ENCODE data around the gene TXLNB.

Gene TXLNB

DNA sequence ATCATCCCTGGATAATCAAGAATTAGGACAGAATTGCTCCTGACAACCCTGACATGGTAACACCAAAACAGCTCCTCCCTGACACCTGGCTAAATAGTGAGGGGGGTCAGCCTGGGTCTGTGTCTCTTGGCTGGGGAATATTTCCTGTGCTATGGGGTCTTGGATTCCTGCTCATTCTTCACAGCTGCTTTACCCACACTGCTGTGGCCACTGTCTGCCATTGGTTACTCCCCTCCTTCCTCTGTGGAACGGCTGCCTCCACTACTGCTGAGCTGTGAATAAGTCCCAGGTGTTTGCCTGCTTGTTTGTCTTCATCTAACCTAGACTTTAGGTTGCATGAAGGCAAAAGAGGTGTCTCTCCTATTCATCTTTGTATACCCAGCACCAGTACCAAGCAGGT, 33.9 kb upstream of the TXLNB start:
- ChIA-PET POLR2A (no interaction called here), CTCF (interaction anchor here (1.0 kb wide), 1 partner anchor 106 kb away, joined by 4 read pairs; no protein-coding TSS in a partner anchor)
- no peak overlapping the region for H3K4me3 ChIP-seq (ENCODE audit: low read depth, low read length)
- DNase-seq (ENCODE audit: low read depth, low spot score), result no peak
- TF ChIP-seq, protein P1, sequence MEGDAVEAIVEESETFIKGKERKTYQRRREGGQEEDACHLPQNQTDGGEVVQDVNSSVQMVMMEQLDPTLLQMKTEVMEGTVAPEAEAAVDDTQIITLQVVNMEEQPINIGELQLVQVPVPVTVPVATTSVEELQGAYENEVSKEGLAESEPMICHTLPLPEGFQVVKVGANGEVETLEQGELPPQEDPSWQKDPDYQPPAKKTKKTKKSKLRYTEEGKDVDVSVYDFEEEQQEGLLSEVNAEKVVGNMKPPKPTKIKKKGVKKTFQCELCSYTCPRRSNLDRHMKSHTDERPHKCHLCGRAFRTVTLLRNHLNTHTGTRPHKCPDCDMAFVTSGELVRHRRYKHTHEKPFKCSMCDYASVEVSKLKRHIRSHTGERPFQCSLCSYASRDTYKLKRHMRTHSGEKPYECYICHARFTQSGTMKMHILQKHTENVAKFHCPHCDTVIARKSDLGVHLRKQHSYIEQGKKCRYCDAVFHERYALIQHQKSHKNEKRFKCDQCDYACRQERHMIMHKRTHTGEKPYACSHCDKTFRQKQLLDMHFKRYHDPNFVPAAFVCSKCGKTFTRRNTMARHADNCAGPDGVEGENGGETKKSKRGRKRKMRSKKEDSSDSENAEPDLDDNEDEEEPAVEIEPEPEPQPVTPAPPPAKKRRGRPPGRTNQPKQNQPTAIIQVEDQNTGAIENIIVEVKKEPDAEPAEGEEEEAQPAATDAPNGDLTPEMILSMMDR (IDR thresholded peaks at IDR 0.05; ENCODE audit: insufficient read depth, low read length, missing control alignments), result no peak

DNA sequence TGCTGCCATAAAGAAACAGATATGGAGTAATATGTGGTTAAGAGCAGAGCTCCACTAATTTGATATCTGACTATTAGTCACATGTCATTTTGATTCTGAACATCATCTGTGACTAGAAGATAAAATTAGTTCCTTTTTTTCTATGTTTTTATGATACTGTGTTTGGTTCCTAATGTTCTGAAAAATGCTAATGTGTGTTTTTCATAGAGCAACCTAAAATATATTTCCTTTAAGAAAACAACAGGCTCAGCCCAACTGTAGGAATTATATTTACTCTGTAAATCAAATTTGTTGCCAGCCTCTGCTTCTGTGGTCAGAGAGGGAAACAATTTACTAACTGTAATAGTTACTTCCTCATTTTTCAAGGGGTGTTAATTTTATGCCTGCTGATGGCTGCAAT, 33.3 kb upstream of the TXLNB start:
- no peak overlapping the region for H3K4me3 ChIP-seq (ENCODE audit: low read depth, low read length)
- POLR2A ChIA-PET, result no interaction called here
- CTCF ChIA-PET, result interaction anchor here (1.0 kb wide), 1 partner anchor 106 kb away, joined by 4 read pairs; no protein-coding TSS in a partner anchor
- TF ChIP-seq, protein P1 (IDR thresholded peaks at IDR 0.05; ENCODE audit: insufficient read depth, low read length, missing control alignments), result no peak
- DNase-seq (ENCODE audit: low read depth, low spot score), result no peak

DNA sequence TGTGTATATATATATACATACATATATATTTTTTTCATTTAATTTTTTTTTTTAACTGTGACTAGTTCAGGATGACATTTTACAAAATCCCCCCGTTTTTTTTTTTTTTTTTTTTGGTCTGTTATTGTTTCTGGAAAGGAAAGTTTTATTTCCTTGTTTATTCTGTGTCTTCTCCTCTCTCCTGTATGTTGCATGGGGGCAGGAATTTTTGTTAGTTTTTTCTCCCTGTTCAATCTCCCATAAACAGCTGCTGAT, 32.4 kb upstream of the TXLNB start:
- no peak overlapping the region for H3K4me3 ChIP-seq (ENCODE audit: low read depth, low read length)
- CTCF ChIA-PET, result no interaction called here
- DNase-seq (ENCODE audit: low read depth, low spot score), result no peak
- POLR2A ChIA-PET, result interaction anchor here (0.7 kb wide), 1 partner anchor 21 kb away, joined by 3 read pairs; no protein-coding TSS in a partner anchor
- TF ChIP-seq, protein P1 (IDR thresholded peaks at IDR 0.05; ENCODE audit: insufficient read depth, low read length, missing control alignments), result no peak

DNA sequence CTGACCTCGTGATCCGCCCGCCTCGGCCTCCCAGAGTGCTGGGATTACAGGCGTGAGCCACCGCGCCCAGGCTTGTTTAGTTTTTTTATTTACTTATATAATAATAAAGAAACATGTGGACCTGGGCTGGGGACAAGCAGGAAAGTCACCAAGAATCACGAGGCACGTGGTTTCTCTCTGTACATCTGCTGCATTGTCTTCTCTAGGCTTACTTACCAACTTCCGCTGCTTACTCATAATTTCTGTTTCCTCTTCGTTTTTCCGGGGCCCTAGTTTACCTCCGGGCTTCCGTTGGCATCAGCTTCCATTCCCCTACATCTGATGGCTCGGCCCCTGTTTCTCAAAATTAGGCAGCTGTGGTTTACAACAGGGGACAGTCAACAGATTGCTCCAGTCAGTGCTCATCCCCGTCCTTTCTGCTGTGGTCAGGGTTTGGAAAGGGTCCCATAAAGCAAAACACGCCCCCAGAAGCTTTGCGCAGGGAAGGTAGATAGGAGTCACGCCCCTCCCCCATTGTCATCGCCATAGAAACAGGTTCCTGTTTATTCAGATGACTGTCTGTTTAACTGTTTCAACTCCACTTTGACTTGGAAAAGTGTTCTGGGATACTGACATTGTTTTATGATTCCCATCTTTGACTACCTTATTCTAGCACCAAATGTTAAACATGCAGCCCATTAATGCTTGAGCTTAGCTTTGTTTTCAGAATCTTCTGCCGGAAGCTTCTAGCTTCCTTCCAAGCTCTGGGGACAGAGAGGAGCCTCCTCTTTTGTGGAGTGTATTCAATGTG, 31.9 kb upstream of the TXLNB start:
- POLR2A ChIA-PET, result interaction anchor here (0.7 kb wide), 1 partner anchor 21 kb away, joined by 3 read pairs; no protein-coding TSS in a partner anchor
- TF ChIP-seq, protein P1 (IDR thresholded peaks at IDR 0.05; ENCODE audit: insufficient read depth, low read length, missing control alignments), result no peak
- no peak for DNase-seq (ENCODE audit: low read depth, low spot score)
- H3K4me3 ChIP-seq (ENCODE audit: low read depth, low read length), result no peak overlapping the region
- CTCF ChIA-PET, result no interaction called here

DNA sequence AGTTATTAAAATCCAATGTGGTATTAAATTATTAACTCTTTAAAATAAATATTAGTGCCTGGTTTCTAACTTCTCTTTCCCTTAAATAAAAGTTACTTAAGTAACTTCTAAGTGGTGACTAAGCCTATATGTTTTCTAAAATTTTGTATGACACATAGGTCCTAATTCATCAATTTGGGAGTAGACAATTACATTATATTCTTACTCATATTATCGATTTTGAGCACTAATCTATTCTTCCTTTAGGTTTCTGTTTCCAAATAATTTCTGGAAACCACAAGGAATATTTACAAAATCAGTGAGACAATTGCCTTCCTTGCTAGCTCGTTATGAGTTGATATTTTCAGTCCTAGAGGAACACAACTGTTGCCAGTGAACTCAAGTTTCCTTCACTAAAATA, 28.3 kb upstream of the TXLNB start:
- ChIA-PET CTCF (no interaction called here), POLR2A (no interaction called here)

DNA sequence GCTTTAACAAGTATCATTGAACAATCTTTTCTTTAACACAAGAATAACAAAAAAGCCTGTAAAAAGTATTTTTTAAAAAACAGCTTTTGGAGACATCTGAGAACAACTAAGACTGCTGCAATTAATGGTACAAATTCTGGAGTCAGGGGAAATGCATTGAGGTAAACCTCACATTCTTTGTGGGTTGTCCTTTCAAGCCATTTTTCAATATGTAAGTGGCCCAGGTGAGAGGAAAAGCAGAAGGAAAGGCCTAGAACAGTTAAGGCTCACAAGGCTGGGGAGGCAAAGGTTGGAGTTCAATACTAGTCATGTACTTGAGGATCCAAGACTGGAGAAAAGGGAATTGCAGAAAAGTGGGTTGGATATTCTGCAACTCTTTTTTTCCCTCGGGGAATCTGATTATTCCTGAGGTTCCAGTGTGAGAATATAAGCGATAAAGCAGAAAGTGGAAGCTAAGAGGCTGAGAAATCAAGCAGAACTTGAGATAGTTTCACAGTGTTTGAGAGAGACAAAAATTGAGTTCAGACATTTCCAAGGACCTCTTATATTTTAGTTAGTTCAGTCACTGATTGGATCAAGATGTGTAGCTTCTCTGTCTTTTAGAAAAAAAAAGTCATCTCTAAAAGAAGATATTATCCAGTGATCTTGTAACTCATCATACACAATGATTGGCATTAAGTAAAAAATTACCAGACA, 25.0 kb upstream of the TXLNB start:
- no peak for DNase-seq (ENCODE audit: low read depth, low spot score)
- ChIA-PET POLR2A (no interaction called here), CTCF (no interaction called here)
- TF ChIP-seq, protein P1 (IDR thresholded peaks at IDR 0.05; ENCODE audit: insufficient read depth, low read length, missing control alignments), result no peak
- H3K4me3 ChIP-seq (ENCODE audit: low read depth, low read length), result no peak overlapping the region

More for the DNA sequence above, 28.3 kb upstream of the TXLNB start:
- TF ChIP-seq, protein P1 (IDR thresholded peaks at IDR 0.05; ENCODE audit: insufficient read depth, low read length, missing control alignments), result no peak
- DNase-seq (ENCODE audit: low read depth, low spot score), result no peak
- H3K4me3 ChIP-seq (ENCODE audit: low read depth, low read length), result no peak overlapping the region

Measured in AG04449 (cell line).